HG02884 (cell line): ENCODE results near the gene KCNIP1.

Experiments
- ATAC-seq: cut with Tn5 transposase; IDR thresholded peaks from one replicate; pipeline ENCODE4 v1.9.1; 2021; ENCODE audit warnings: mild to moderate bottlenecking, moderate library complexity; ENCODE audit not compliant: unreplicated experiment

The KCNIP1 gene

GRCh38 chr5:170508036-170508435 lies 4.2 kb downstream of the KCNIP1 start:
- ATAC-seq, result peak; percentile 90

- no peak for ATAC-seq
These were observed 5.0 kb downstream of the KCNIP1 start for GRCh38 chr5:170508660-170509347.

- no peak for ATAC-seq
These were observed 5.5 kb downstream of the KCNIP1 start for GRCh38 chr5:170509348-170509660.

- no peak for ATAC-seq
These were observed 6.3 kb downstream of the KCNIP1 start for GRCh38 chr5:170510126-170510525.

- ATAC-seq, result no peak
These were observed 6.7 kb downstream of the KCNIP1 start for GRCh38 chr5:170510559-170510958.

- ATAC-seq, result no peak
These were observed 7.9 kb downstream of the KCNIP1 start for GRCh38 chr5:170511551-170512258.

- no peak for ATAC-seq
These were observed 10.2 kb downstream of the KCNIP1 start for GRCh38 chr5:170513856-170514525.

GRCh38 chr5:170517411-170517810 lies 13.6 kb downstream of the KCNIP1 start:
- no peak for ATAC-seq

- no peak for ATAC-seq
These were observed 14.5 kb downstream of the KCNIP1 start for GRCh38 chr5:170518277-170518676.

GRCh38 chr5:170519549-170519948 lies 15.7 kb downstream of the KCNIP1 start:
- no peak for ATAC-seq

- no peak for ATAC-seq
These were observed 16.6 kb downstream of the KCNIP1 start for GRCh38 chr5:170520372-170520771.

GRCh38 chr5:170522211-170523141 lies 18.7 kb downstream of the KCNIP1 start:
- ATAC-seq, result no peak

GRCh38 chr5:170523142-170523551 lies 19.3 kb downstream of the KCNIP1 start:
- ATAC-seq, result no peak

- no peak for ATAC-seq
These were observed 20.0 kb downstream of the KCNIP1 start for GRCh38 chr5:170523830-170524229.

GRCh38 chr5:170524576-170524975 lies 20.8 kb downstream of the KCNIP1 start:
- no peak for ATAC-seq

- ATAC-seq, result no peak
These were observed 21.8 kb downstream of the KCNIP1 start for GRCh38 chr5:170525470-170526211.

GRCh38 chr5:170527991-170528390 lies 24.2 kb downstream of the KCNIP1 start:
- no peak for ATAC-seq

- ATAC-seq, result no peak
These were observed 25.2 kb downstream of the KCNIP1 start for GRCh38 chr5:170528976-170529375.

- ATAC-seq, result no peak
These were observed 29.1 kb downstream of the KCNIP1 start for GRCh38 chr5:170532935-170533334.

GRCh38 chr5:170533383-170533782 lies 29.6 kb downstream of the KCNIP1 start:
- no peak for ATAC-seq
